ENCODE measurements around the gene DUOX2. TPM values are rescaled to one million over a fixed set of nuclear protein-coding genes. Genes with fewer than 3 reads are reported as not detected.
A peak's percentile ranks its signal among the peaks of the same experiment; 100 is the strongest.

The DUOX2 gene
- total and polyA plus RNA-seq, 2 of the 13 experiments (the other 11 are each of a cell fraction or from before 2014, with no cell fraction given), result 0.08 TPM; not detected in 1

GRCh38 chr15:45118131-45118588 is 4.2 kb upstream of the DUOX2 start (continued):
- TF ChIP-seq ZNF574 (CRISPR knock-in tag; IDR thresholded peaks at IDR 0.05) (peak; percentile 52; the same call in 1 of the 2 replicates), THRA (CRISPR knock-in tag; IDR thresholded peaks at IDR 0.05; ENCODE audit: borderline replicate concordance) (peak; percentile 27; the same call in 1 of the 2 replicates), POLR2AphosphoS5 (IDR thresholded peaks at IDR 0.05; ENCODE audit: low read depth, low read length) (no peak), SALL1 (CRISPR knock-in tag; IDR thresholded peaks at IDR 0.05) (peak; percentile 74), SAP130 (CRISPR knock-in tag; IDR thresholded peaks at IDR 0.05; ENCODE audit: low read depth) (0 out of 2 replicates have a peak, but pooled peaks have one; percentile 38), ZNF136 (CRISPR knock-in tag; IDR thresholded peaks at IDR 0.05; ENCODE audit: low read depth) (0 out of 2 replicates have a peak, but pooled peaks have one; percentile 40), ZNF589 (CRISPR knock-in tag; conservative IDR thresholded peaks at IDR 0.05) (no peak)
